ENCODE measurements around the gene IFT27. TPM values are rescaled to one million over a fixed set of nuclear protein-coding genes. Genes with fewer than 3 reads are reported as not detected.

The IFT27 gene
- total RNA-seq, 1 donor = 17.6 TPM

GRCh38 chr22:36728505-36728904 is 47.4 kb downstream of the IFT27 start:
- TF ChIP-seq, protein P1, sequence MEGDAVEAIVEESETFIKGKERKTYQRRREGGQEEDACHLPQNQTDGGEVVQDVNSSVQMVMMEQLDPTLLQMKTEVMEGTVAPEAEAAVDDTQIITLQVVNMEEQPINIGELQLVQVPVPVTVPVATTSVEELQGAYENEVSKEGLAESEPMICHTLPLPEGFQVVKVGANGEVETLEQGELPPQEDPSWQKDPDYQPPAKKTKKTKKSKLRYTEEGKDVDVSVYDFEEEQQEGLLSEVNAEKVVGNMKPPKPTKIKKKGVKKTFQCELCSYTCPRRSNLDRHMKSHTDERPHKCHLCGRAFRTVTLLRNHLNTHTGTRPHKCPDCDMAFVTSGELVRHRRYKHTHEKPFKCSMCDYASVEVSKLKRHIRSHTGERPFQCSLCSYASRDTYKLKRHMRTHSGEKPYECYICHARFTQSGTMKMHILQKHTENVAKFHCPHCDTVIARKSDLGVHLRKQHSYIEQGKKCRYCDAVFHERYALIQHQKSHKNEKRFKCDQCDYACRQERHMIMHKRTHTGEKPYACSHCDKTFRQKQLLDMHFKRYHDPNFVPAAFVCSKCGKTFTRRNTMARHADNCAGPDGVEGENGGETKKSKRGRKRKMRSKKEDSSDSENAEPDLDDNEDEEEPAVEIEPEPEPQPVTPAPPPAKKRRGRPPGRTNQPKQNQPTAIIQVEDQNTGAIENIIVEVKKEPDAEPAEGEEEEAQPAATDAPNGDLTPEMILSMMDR (IDR thresholded peaks at IDR 0.05; ENCODE audit: insufficient read depth, low read length) = no peak
- DNase-seq (ENCODE audit: low read depth) = no peak
- H3K4me3 ChIP-seq (ENCODE audit: low read depth, low read length) = no peak overlapping the region

DNA sequence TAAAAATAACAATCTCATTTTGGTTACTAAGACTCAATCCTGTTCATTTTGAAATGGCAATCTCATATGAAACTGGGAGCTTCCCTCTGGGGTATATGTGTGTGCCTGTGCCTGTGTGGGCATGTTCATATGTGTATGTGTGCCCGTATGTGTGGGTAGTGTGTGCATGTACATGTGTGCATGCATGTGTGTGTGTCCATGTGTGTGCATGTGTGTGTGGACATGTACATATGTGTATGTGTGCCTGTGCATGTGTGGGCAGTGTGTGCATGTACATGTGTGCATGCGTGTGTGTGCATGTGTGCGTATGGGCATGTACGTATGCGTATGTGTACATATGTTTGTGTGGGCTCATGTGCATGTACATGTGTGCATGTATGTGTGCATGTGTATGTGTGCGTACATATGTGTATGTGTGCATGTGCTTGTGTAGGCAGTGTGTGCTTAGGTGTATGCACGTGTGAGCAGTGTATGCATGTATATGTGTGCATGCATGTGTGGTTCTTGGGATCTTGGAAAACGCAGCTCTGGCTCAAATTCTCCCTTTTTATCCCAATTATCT is 47.9 kb downstream of the IFT27 start:
- TF ChIP-seq, protein P1 (IDR thresholded peaks at IDR 0.05; ENCODE audit: insufficient read depth, low read length) = no peak
- no peak for DNase-seq (ENCODE audit: low read depth)

GRCh38 chr22:36727110-36727509 is 48.8 kb downstream of the IFT27 start:
- TF ChIP-seq, protein P1 (IDR thresholded peaks at IDR 0.05; ENCODE audit: insufficient read depth, low read length) = no peak
- H3K4me3 ChIP-seq (ENCODE audit: low read depth, low read length) = no peak overlapping the region
- no peak for DNase-seq (ENCODE audit: low read depth)

More for the DNA sequence above, 47.9 kb downstream of the IFT27 start:
- H3K4me3 ChIP-seq (ENCODE audit: low read depth, low read length) = no peak overlapping the region

- DNase-seq (ENCODE audit: low read depth) = no peak
- TF ChIP-seq, protein P1 (IDR thresholded peaks at IDR 0.05; ENCODE audit: insufficient read depth, low read length) = no peak
- no peak overlapping the region for H3K4me3 ChIP-seq (ENCODE audit: low read depth, low read length)
Observed at GRCh38 chr22:36726007-36726380, 49.9 kb downstream of the IFT27 start.

- no peak overlapping the region for H3K4me3 ChIP-seq (ENCODE audit: low read depth, low read length)
- DNase-seq (ENCODE audit: low read depth) = no peak
- TF ChIP-seq, protein P1 (IDR thresholded peaks at IDR 0.05; ENCODE audit: insufficient read depth, low read length) = no peak
Observed at GRCh38 chr22:36725366-36726006, 50.4 kb downstream of the IFT27 start.

- no peak overlapping the region for H3K4me3 ChIP-seq (ENCODE audit: low read depth, low read length)
- TF ChIP-seq, protein P1 (IDR thresholded peaks at IDR 0.05; ENCODE audit: insufficient read depth, low read length) = no peak
Observed at GRCh38 chr22:36724836-36725235, 51.1 kb downstream of the IFT27 start.

More at GRCh38 chr22:36724836-36725235, 51.1 kb downstream of the IFT27 start:
- no peak for DNase-seq (ENCODE audit: low read depth)
